Mammary epithelial cell (primary cell): ENCODE measurements around the gene AKAP13.

ENCODE experiments used
- CTCF ChIP-seq, 2 donors: IDR thresholded peaks in 1 of 2; conservative IDR thresholded peaks in 1 of 2; 2 replicates each; pipeline ENCODE4 v1.5.1; 2011 to 2012; ENCODE audit warnings: inconsistent platforms in 2 of 2, low read length in 2 of 2, mild to moderate bottlenecking in 2 of 2, control low read depth in 1 of 2, low read depth in 1 of 2; ENCODE audit not compliant: insufficient read depth in 1 of 2; ENCODE audit errors: extremely low read depth in 1 of 2
- EZH2 ChIP-seq: IDR thresholded peaks from 2 replicates; pipeline ENCODE4 v1.6.1; 2012; ENCODE audit warnings: low read length, inconsistent platforms, borderline replicate concordance

- TF ChIP-seq CTCF (conservative IDR thresholded peaks at IDR 0.05 in 1 of 2, IDR thresholded peaks at IDR 0.05 in 1 of 2; ENCODE audit: extremely low read depth in 1 of 2, insufficient read depth in 1 of 2, low read depth in 1 of 2, low read length in 2 of 2) (no peak), EZH2 (no peak)
Observed at GRCh38 chr15:85542895-85543331, 162.5 kb downstream of the AKAP13 start.
